CD4-positive, alpha-beta T cell (primary cell): ENCODE results near the gene SLC8A2. TPM values are rescaled to one million over a fixed set of nuclear protein-coding genes. Genes with fewer than 3 reads are reported as not detected.

Experiments used
- ATAC-seq: fragments of 200-7000 bp; cut with Tn5 transposase; one replicate; pipeline ENCODE4 v1.10.0; 2022; ENCODE audit warnings: mild to moderate bottlenecking; ENCODE audit not compliant: poor library complexity
- CTCF ChIA-PET: fragments of 350-600 bp; sonication (Branson Sonifier 250); formaldehyde crosslinking; loops from one replicate; lab custom pipeline; 2021; ENCODE audit warnings: antibody characterized with exemption, inconsistent platforms; lab: Charles Lee
- POLR2A ChIA-PET: fragments of 350-600 bp; sonication (Branson Sonifier 250); formaldehyde crosslinking; loops from one replicate; lab custom pipeline; 2021; ENCODE audit warnings: antibody characterized with exemption, inconsistent platforms; lab: Charles Lee
- DNase-seq, 14 experiments: peaks; one replicate each; pipeline ENCODE4 v3.0.0-alpha.2; 2013 to 2020; ENCODE audit warnings: mixed read lengths in 2 of 14
- H3K27ac ChIP-seq, 2 donors: one replicate each; pipeline versions ENCODE4 v1.5.1 to v1.7.0; 2013; ENCODE audit warnings: low read length in 2 of 2, low read depth in 1 of 2, mild to moderate bottlenecking in 1 of 2
- H3K27me3 ChIP-seq, 2 experiments: 1 replicate in 1 of 2; 2 replicates in 1 of 2; pipeline versions ENCODE4 v1.6.1 to v1.7.0; 2013; ENCODE audit warnings: low read length in 2 of 2, control low read depth in 1 of 2, mild to moderate bottlenecking in 1 of 2, moderate library complexity in 1 of 2; ENCODE audit not compliant: insufficient read depth in 2 of 2, control insufficient read depth in 1 of 2
- H3K36me3 ChIP-seq: one replicate; pipeline ENCODE4 v1.6.1; 2013; ENCODE audit warnings: low read length, control low read depth; ENCODE audit not compliant: insufficient read depth
- H3K4me1 ChIP-seq: one replicate; pipeline ENCODE4 v1.6.1; 2013; ENCODE audit warnings: low read length, control low read depth; ENCODE audit not compliant: insufficient read depth
- H3K4me3 ChIP-seq: one replicate; pipeline ENCODE4 v1.5.1; 2013; ENCODE audit warnings: mild to moderate bottlenecking, low read length, moderate library complexity
- H3K9me3 ChIP-seq, 2 experiments: 1 replicate in 1 of 2; 2 replicates in 1 of 2; pipeline versions ENCODE4 v1.6.1 to v1.7.0; 2013; ENCODE audit warnings: low read length in 2 of 2, mild to moderate bottlenecking in 2 of 2, control low read depth in 1 of 2, moderate library complexity in 1 of 2; ENCODE audit not compliant: control insufficient read depth in 1 of 2, insufficient read depth in 1 of 2
- H3K27ac Mint-ChIP-seq: one replicate; pipeline ENCODE4 v1.8.0; 2020; ENCODE audit warnings: mixed read lengths
- H3K27me3 Mint-ChIP-seq: one replicate; pipeline ENCODE4 v1.8.0; 2021; ENCODE audit warnings: mixed read lengths
- H3K36me3 Mint-ChIP-seq: one replicate; pipeline ENCODE4 v1.8.0; 2021; ENCODE audit warnings: low read depth, mixed read lengths
- H3K4me1 Mint-ChIP-seq: one replicate; pipeline ENCODE4 v1.8.0; 2021; ENCODE audit warnings: low read depth, mixed read lengths
- H3K4me3 Mint-ChIP-seq: one replicate; pipeline ENCODE4 v1.8.0; 2020; ENCODE audit warnings: mild to moderate bottlenecking, mixed read lengths
- H3K9me3 Mint-ChIP-seq: one replicate; pipeline ENCODE4 v1.8.0; 2020; ENCODE audit warnings: mixed read lengths
- intact Hi-C, 2 experiments: fragments of 100-400 bp; cut with DNase I in 1 of 2; cut with micrococcal nuclease in 1 of 2; formaldehyde crosslinking; loops; one replicate each; pipeline versions ENCODE4 v1.15.1 to v1.9.0; 2023 to 2025; cut with DNase I, micrococcal nuclease
- total RNA-seq, 174 experiments: library from RNA in 2 of 174; stranded (reverse) in 2 of 174; gene quantifications; one replicate each; pipeline ENCODE4 v1.2.3 and lab custom pipeline; 2021 to 2026
- TF ChIP-seq, protein P1 (sequence below): fragments of 200-600 bp; IDR thresholded peaks from one replicate; pipeline ENCODE4 v1.8.0; 2022; ENCODE audit warnings: antibody characterized with exemption, mild to moderate bottlenecking

The SLC8A2 gene
- total RNA-seq, 2 experiments from 2014 or later: not detected

DNA sequence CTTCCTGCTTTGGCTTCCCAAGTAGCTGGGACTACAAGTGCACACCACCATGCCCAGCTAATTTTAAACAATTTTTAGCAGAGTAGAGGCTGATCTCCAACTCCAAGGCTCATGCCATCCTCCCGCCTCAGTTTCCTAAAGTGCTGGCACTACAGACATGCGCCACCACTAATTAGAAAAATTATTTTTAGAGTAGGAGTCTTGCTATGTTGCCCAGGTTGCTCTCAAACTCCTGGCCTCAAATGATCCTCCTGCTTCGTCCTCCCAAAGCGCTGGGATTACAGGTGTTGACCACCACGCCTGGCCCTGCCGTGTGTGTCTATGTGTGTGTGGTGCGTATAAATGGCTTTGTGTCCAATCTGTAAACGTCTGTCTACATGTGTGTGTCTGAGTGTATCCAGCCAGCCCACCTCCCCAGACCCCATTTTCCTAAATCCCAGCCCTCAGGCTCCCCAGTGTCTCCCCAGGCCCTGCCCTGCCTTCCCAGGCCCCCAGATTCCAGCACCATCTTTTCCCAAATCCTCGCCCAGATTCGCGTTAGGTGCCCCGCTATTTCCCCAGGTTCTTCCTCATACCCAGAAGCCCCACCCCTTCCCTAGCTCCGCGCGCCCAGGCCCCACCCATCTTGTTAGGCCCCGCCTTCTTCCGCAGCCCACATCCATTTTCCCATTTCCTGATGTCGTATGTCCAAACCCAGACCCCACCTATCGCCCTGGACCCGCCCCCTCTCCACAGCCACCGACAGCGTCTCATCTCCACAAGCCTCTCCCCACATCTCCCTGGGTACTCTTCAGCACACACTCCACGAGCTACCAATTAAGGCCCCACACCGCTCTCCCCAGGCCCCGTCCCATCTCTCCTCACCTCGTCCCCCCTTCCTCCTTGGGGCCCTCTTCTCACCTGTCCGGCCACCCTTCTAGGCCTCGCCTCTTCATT, 24.9 kb downstream of the SLC8A2 start:
- intact Hi-C loops: loop anchor here (2.0 to 5.0 kb wide), 2 partner anchors 35 to 68 kb away; partner anchors contain the start of genes KPTN (in 1 of the 2) and NAPA (in 1 of the 2)
- TF ChIP-seq, protein P1, sequence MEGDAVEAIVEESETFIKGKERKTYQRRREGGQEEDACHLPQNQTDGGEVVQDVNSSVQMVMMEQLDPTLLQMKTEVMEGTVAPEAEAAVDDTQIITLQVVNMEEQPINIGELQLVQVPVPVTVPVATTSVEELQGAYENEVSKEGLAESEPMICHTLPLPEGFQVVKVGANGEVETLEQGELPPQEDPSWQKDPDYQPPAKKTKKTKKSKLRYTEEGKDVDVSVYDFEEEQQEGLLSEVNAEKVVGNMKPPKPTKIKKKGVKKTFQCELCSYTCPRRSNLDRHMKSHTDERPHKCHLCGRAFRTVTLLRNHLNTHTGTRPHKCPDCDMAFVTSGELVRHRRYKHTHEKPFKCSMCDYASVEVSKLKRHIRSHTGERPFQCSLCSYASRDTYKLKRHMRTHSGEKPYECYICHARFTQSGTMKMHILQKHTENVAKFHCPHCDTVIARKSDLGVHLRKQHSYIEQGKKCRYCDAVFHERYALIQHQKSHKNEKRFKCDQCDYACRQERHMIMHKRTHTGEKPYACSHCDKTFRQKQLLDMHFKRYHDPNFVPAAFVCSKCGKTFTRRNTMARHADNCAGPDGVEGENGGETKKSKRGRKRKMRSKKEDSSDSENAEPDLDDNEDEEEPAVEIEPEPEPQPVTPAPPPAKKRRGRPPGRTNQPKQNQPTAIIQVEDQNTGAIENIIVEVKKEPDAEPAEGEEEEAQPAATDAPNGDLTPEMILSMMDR: no peak
- peaks cover 0 to 14% of the 10 kb centered on the region in 2 experiments for H3K9me3 ChIP-seq
- H3K4me1 ChIP-seq: peaks cover 51% of the 10 kb centered on the region
- H3K4me3 Mint-ChIP-seq: peak overlapping the region; percentile 79
- ATAC-seq (no peak), DNase-seq (peak in 4 of 14 experiments; percentile 25 to 54 (median 36))
- H3K36me3 ChIP-seq: no peaks in the 10 kb centered on the region
- POLR2A ChIA-PET: interaction anchor here (0.6 to 1.0 kb wide), 3 partner anchors 11 to 154 kb away, joined by 3 read pairs; no protein-coding TSS in a partner anchor
- no peak overlapping the region for H3K27ac Mint-ChIP-seq
- no peak overlapping the region for H3K27ac ChIP-seq
- CTCF ChIA-PET: interaction anchor here (0.7 to 3.6 kb wide), 5 partner anchors 10 to 253 kb away, joined by 3 to 13 read pairs (median 3); partner anchors contain the start of genes DHX34 and NAPA
- H3K27me3 Mint-ChIP-seq: peaks cover 79% of the 10 kb centered on the region
- H3K4me1 Mint-ChIP-seq: peaks cover 53% of the 10 kb centered on the region
- H3K9me3 Mint-ChIP-seq: no peaks in the 10 kb centered on the region
- no peaks in the 10 kb centered on the region for H3K36me3 Mint-ChIP-seq
- H3K4me3 ChIP-seq: peak overlapping the region; percentile 10
- H3K27me3 ChIP-seq: peaks cover 29 to 38% of the 10 kb centered on the region in 2 experiments

DNA sequence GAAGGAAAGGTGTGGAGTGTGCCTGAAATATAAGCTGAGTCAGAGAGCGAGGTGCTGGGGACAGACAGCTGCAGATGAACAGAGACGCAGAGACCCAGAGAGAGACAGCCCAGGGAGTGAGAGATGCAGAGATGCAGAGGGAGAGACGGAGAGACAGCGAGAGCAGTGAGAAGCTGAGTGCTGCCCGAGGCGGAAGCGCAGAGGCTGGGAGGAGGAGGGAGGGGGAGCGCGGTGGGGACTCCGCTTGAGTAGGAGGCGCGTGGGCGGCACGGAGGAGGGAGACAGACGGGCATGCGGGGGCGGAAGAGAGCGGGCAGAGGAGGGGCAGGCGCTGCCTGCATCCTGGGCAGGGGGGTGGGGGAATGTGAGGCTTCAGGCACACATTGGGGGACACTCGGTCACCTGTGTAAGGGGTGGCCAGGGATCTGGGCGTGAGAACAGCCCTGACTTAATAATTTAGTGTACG, 25.7 kb downstream of the SLC8A2 start:
- no peaks in the 10 kb centered on the region for H3K36me3 ChIP-seq
- CTCF ChIA-PET: interaction anchor here (0.7 to 3.6 kb wide), 2 partner anchors 70 to 238 kb away, joined by 3 to 13 read pairs; partner anchors contain the start of gene NAPA
- ATAC-seq: peak; percentile 82
- Mint-ChIP-seq H3K4me3 (peak overlapping the region; percentile 72), H3K27ac (no peak overlapping the region), H3K4me1 (peaks cover 53% of the 10 kb centered on the region), H3K27me3 (peaks cover 86% of the 10 kb centered on the region), H3K36me3 (no peaks in the 10 kb centered on the region), H3K9me3 (no peaks in the 10 kb centered on the region)
- peak; percentile 50 to 87 (median 74) for DNase-seq
- H3K4me3 ChIP-seq: peak overlapping the region; percentile 17
- peaks cover 0 to 14% of the 10 kb centered on the region in 2 experiments for H3K9me3 ChIP-seq
- intact Hi-C loops: loop anchor here (2.0 to 5.0 kb wide), 2 partner anchors 36 to 69 kb away; partner anchors contain the start of genes KPTN (in 1 of the 2) and NAPA (in 1 of the 2)
- POLR2A ChIA-PET: interaction anchor here (0.6 to 1.0 kb wide), 2 partner anchors 154 to 1803 kb away, joined by 3 read pairs; no protein-coding TSS in a partner anchor
- TF ChIP-seq, protein P1: no peak
- H3K27me3 ChIP-seq: peaks cover 32 to 44% of the 10 kb centered on the region in 2 experiments
- no peak overlapping the region for H3K27ac ChIP-seq
- peaks cover 51% of the 10 kb centered on the region for H3K4me1 ChIP-seq

DNA sequence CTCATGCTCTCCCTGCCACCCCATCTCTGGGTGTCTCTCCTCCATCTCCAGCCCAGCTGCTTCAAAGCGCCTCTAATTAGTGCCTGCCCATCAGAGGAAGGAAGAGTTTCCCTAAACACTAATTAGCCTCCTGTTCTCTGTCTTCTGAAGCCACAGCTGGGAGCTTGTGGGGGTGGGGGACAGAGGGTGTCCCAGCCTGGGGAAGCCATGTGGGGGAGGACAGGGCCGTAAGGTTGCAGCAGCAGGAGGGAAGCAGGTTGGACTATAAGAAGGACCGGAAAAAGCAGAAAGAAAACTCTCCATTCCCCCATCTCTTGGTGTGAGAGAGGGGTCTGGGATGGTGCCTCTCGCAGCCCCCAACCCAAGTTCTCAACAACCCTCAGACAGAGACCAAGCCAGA, 26.2 kb downstream of the SLC8A2 start:
- intact Hi-C loops: loop anchor here in 1 of 2 experiments (5.0 kb wide), 1 partner anchor 37 kb away; the partner anchor contains the start of gene KPTN
- ATAC-seq: no peak
- H3K27ac Mint-ChIP-seq: no peak overlapping the region

More for the DNA sequence above, 26.2 kb downstream of the SLC8A2 start:
- Histone ChIP-seq H3K27ac (no peak overlapping the region), H3K4me1 (peaks cover 51% of the 10 kb centered on the region), H3K4me3 (peak overlapping the region; percentile 17), H3K9me3 (peaks cover 0 to 14% of the 10 kb centered on the region in 2 experiments), H3K36me3 (no peaks in the 10 kb centered on the region), H3K27me3 (peaks cover 35 to 45% of the 10 kb centered on the region in 2 experiments)
- Mint-ChIP-seq H3K4me3 (peak overlapping the region; percentile 72), H3K4me1 (peaks cover 53% of the 10 kb centered on the region), H3K9me3 (no peaks in the 10 kb centered on the region), H3K27me3 (peaks cover 86% of the 10 kb centered on the region), H3K36me3 (no peaks in the 10 kb centered on the region)
- ChIA-PET CTCF (interaction anchor here (3.6 kb wide), 1 partner anchor 70 kb away, joined by 13 read pairs; the partner anchor contains the start of gene NAPA), POLR2A (interaction anchor here (0.6 to 1.0 kb wide), 2 partner anchors 155 to 1802 kb away, joined by 3 read pairs; no protein-coding TSS in a partner anchor)
- TF ChIP-seq, protein P1: no peak
- no peak for DNase-seq
